HFF-Myc (cell line): ENCODE data around the gene TMEM205.
"Not testable (repeated sequence)": the region's sequence is repeated elsewhere in the genome, so short reads cannot be mapped to it uniquely, and the experiment has no call there.

ENCODE experiments used
- DNase-seq: peaks from one replicate; pipeline ENCODE4 v3.0.0-alpha.2; 2011; ENCODE audit warnings: low read depth; ENCODE audit errors: extremely low read depth
- H3K4me3 ChIP-seq: replicated peaks from 2 replicates; pipeline ENCODE4 v1.5.1; 2011; ENCODE audit warnings: low read depth, mild to moderate bottlenecking, control low read depth, low read length
- TF ChIP-seq, protein P1 (sequence below): IDR thresholded peaks from 2 replicates; pipeline ENCODE4 v1.5.1; 2012; ENCODE audit warnings: mild to moderate bottlenecking, low read depth, low read length, control low read depth; ENCODE audit errors: missing control alignments

TMEM205 gene

DNA sequence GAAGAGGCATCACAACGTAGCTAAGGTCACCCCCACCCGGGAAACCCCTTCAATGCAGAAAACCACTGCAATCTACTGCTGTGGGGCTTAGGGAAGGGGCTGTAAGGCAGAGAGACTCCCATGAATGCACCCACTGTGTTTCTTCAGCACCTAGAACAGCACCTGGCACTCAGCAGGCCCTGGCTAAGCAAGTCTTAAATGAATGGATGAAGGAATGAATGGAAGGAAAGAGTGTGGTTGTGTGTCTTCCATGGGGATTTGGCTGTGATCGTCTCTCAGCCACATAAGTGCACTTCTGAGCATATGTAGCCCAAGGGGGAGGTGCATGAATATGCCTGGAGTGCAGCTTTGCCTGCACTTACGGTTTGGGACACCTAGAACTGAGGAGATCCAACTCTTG is 3.1 kb upstream of the TMEM205 start:
- DNase-seq = no peak
- H3K4me3 ChIP-seq = no peak overlapping the region
- TF ChIP-seq, protein P1, sequence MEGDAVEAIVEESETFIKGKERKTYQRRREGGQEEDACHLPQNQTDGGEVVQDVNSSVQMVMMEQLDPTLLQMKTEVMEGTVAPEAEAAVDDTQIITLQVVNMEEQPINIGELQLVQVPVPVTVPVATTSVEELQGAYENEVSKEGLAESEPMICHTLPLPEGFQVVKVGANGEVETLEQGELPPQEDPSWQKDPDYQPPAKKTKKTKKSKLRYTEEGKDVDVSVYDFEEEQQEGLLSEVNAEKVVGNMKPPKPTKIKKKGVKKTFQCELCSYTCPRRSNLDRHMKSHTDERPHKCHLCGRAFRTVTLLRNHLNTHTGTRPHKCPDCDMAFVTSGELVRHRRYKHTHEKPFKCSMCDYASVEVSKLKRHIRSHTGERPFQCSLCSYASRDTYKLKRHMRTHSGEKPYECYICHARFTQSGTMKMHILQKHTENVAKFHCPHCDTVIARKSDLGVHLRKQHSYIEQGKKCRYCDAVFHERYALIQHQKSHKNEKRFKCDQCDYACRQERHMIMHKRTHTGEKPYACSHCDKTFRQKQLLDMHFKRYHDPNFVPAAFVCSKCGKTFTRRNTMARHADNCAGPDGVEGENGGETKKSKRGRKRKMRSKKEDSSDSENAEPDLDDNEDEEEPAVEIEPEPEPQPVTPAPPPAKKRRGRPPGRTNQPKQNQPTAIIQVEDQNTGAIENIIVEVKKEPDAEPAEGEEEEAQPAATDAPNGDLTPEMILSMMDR = no peak

DNA sequence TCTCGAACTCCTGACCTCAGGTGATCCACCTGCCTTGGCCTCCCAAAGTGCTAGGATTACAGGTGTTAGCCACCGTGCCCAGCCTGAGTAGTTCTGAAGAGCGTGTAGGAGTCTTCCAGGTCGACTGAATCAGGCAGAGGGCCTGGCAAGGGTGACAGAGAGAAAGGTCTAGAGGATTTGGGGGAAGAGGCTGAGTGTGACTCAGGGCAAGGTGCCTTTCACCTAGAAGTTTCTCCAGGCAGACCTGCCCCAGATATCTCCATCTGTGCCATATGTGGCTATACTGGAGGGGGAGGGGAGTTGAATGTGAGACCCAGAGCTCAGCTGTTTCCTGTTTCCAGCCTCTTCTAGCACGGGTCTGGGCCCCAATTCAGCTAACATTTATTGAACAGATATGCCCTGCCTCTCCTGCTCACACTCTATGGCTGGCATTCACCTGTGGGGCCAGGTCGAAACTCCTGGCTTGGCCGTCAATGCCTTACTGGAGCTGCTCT is 1.5 kb upstream of the TMEM205 start:
- H3K4me3 ChIP-seq = no peak overlapping the region
- DNase-seq = no peak
- TF ChIP-seq, protein P1 = no peak

DNA sequence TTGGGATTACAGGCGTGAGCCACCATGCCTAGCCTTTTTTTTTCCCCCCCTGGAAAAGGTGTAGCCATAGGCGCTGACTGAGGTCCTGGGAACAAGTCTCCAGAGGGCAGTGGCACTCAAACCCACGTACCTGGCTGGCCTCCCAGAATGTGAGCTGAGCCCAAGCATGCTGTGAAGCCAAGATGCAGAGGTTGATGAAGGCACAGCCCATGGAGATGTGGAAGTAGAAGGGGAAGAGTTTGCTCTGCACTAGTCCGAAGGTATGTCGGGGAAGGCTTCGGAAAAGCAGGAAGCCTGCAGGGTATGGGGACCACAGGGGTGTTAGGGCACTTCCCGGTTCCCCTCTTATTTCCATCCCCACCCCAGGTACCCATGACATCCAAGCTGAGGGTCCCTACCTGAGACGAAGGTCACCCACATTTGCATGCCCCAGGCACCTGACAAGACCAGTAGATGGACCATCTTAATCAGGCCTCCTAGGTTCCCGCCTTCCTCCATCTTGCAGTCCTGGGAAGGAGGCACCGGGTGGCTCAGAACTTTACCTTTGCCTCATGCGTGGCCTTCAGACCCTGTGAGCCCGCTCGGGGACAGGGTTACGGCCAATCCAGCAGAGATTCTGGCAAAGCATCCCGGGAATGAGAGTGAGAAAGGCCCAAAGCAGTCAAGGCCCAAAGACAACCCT is 805 bp downstream of the TMEM205 start:
- DNase-seq = no peak
- H3K4me3 ChIP-seq = peak overlapping the region; percentile 71
- TF ChIP-seq, protein P1 = no peak

DNA sequence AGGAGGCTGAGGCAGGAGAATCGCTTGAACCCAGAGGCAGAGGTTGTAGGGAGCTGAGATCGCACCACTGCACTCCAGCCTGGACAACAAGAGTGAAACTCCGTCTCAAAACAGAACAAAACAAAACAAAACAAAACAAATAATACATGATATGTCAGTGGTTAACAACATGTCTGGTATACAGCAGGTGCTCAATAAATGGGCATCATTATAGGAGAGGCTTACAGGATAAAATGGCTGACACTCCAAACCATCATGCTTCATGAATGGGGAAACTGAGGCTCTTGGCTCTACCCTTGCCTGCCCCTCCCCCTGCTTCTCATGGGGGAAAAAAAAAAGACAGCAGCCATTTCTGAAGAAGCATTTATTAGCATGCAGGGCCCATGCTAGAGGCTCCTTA is 3.6 kb downstream of the TMEM205 start:
- H3K4me3 ChIP-seq = no peak overlapping the region
- TF ChIP-seq, protein P1 = no peak
- DNase-seq = no peak

DNA sequence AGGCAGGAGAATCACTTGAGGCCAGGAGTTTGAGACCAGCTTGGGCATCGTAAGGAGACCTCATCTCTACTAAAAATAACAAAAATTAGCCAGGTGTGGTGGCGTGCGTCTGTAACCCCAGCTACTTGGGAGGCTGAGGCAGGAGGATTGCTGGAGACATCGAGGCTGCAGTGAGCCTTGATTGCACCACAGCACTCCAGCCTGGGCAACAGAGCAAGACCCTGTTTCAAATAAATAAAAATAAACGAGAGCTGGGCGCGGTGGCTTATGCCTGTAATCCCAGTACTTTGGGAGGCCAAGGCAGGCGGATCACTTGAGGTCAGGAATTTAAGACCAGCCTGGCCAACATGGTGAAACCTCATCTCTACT is 6.0 kb downstream of the TMEM205 start:
- not testable (repeated sequence) for H3K4me3 ChIP-seq, DNase-seq

DNA sequence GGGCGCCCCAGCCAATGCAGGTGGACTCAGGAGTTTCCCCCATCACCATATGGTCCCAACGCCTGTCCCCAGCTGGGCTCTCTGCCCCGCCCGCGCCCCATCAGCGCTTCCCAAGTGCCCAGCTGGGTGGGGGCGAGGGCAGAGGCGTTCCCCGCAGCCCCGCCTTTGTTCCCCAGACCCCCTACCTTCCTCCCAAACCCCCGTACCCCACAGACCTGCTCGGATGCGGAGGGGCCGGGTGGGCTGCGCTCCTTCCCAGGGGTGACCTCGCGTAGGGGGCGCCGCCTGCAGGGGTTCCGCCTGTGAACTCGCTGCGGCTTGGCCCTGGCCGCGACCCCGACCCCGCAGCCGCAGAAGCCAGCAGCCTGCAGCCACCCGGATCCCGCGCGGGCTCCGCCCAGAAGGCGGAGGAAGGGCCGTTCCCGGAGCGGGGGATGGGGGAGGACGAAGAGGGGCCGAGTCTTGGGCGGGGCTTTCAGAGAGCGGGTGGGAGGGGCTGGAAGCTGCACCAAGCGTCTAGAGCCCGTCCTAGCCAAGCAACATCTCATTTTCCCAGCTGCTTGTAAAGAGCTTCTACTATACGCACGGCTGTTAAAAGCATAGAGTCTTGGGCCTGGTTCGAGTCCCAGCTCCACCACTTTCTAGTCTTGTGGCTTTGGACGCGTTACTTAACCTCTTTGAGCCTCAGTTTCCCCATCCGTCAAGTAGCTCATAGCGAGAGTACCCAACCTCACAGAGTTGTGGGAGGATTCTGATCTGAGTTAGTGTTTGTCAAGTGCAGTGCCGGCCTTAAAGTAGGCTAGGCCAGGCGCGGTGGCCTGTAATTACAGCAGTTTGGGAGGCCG is 6.6 kb downstream of the TMEM205 start, which contains the start of gene RAB3D:
Gene RAB3D, minus strand, starts transcription at position 404 of the 845 bp plus-strand sequence. CDS start 2,258 bp downstream, outside the sequence.
- TF ChIP-seq, protein P1 = no peak
- H3K4me3 ChIP-seq = peak within 1 kb of the TSS; percentile 23
- peak; percentile 53 for DNase-seq

DNA sequence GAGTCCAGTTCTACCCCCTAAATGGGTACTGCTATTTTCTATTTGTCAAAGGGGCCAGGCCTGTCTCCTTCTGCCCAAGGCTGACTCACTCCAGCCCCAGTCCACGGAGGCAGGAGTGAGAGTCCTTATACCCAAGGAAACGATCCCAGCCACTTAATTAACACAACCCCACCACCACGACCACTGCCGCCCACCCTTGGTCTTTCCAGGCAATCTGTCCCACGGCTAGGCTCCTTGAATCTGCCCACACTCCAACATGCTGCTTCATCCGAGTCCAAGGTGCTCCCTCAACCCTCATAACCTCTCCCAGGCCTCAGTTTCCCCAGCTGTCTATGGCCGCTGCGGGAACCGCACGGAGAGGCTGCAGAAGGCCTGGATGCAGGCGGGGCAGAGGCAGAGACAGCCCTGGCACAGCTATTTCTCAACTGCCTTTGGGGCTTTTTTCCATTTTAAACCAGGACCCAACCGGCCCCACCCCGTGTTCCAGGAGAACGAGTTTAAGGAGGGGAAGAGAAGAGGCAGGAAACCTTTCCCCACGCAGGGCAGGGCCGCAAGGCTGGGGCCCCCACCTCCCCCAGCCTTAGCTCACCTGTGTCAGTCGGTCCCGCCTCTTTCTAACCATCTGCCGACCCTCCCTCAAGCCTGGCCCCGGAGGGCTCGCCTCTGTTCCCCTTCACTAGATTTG is 7.4 kb downstream of the TMEM205 start:
- DNase-seq = no peak
- H3K4me3 ChIP-seq = peak overlapping the region; percentile 23
- TF ChIP-seq, protein P1 = no peak
